Fibroblast of peridontal ligament (primary cell): ENCODE measurements around the gene KRTAP4-2.
A peak's percentile ranks its signal among the peaks of the same experiment; 100 is the strongest.
"Not testable (repeated sequence)": the region's sequence is repeated elsewhere in the genome, so short reads cannot be mapped to it uniquely, and the experiment has no call there.

Experiments used
- DNase-seq: peaks from one replicate; pipeline ENCODE4 v3.0.0-alpha.2; 2010; ENCODE audit errors: extremely low read depth

KRTAP4-2 gene

DNA sequence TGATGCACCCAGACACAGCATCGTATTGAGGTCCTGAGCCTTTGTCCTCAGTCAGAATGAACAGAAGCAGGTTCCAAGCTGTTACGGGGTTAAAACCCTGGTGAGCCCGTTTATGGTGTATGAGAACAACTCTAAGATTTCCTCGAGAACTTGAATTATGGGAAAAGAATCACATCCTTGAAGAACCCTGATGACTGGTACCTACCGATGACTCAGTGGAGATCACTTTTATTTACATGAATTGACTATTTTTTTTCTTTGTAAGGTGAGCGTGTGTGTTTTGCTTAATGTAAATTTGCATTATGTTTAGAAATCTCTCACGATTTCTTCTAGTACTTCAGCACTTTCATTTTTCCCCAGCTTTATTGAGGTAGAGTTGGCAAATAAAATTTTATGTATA, 14.2 kb downstream of the KRTAP4-2 start:
- DNase-seq = no peak

DNA sequence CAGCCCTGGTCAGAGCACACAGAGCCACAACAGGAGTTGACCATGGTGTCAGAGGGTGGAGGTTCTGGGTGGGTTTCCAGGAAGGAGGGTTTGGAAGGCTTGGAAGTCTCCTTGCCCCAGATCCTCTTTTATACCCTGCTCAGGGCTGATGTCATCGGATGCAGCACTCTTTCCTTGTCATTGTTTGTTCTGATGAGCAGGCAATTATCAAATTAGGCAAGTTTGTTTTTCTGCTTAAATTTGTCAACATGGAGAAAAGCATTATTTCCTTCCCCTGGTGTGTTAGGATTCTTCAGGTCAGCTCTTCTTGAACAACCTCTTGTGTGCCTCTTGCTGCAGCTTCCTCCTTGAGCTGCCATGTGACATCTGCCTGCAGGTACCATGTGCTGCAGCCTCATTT, 17.4 kb downstream of the KRTAP4-2 start, which contains the start of gene KRTAP4-4:
Gene KRTAP4-4 (minus strand): TSS at position 101 of the 400 bp plus-strand sequence. CDS start 57 bp downstream, at position 44.
- no peak for DNase-seq

DNA sequence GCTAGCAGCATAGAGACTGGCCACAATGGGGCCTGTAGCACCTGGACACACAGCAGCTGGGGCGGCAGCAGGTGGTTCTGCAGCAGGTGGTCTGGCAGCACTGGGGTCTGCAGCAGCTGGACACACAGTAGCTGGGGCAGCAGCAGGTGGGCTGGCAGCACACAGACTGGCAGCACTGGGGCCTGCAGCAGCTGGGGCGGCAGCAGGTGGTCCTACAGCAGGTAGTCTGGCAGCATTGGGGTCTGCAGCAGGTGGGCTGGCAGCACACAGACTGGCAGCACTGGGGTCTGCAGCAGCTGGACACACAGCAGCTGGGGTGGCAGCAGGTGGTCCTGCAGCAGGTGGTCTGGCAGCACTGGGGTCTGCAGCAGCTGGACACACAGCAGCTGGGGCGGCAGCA, 17.8 kb downstream of the KRTAP4-2 start:
- DNase-seq = not testable (repeated sequence)

DNA sequence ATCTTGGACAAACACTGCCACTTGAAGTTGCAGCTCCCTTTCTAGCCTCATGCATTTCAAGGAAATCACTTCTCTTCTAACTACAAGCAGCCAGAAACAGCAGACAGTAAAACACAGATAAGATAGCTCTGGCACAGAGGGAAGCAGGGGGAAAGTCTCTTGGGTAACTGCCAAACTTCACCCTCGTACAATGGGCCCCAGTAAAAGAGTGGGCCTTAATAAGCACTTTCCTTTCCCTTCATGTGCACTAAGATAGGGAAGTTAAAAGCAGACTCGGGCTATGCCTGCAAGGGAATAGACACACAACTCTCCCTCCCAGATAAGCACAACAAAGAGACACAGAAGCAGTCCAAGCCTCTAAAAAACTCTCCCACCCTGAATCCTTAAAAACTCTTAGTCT, 24.2 kb downstream of the KRTAP4-2 start:
- DNase-seq = no peak

DNA sequence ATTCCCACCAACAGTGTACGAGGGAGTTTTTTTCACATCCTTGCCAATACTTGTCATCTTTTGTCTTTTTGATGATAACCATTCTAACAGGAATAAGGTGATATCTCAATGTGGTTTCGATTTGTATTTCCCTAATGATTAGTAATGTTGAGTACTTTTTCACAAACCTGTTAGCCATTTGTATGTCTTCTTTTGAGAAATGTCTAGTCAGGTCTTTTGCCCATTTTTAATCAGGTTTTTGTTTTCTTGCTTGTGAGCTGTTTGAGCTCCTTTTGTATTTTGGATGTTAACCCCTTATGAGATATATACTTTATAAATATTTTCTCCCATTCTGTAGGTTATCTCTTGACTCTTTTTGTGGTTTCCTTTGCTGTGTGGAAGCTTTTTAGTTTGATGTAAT, 26.5 kb downstream of the KRTAP4-2 start:
- no peak for DNase-seq

DNA sequence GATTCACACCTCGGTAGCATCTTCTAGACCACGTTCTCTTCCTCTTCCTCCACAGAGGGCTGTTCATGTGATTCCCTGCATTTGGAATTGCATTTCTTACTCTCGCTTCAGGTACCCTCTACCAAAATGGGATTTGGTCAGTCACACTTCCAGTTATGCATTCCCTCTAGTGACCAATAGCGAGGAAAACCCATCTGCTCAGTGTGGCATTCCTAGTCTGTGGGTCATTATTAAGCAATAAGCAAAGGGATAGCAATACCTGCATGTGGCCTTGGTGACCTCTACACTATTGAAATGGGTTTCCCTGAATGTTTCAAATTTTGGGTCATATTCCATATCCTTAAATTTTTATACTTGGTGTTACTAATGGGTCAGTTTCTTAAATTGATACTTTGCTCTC, 28.0 kb downstream of the KRTAP4-2 start:
- no peak for DNase-seq

DNA sequence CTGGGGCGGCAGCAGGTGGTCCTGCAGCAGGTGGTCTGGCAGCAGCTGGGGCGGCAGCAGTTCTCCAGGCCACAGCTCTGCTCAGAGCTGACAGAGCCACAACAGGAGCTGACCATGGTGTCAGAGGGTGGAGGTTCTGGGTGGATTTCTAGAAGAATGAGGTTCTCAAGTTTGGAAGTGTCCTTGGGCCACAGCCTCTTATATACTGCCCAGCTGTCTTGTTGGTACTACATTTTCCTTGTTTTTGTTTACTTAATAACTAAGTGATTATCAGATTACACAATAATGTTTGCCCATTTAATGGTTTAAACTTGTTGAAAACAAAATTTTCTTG, 28.4 kb downstream of the KRTAP4-2 start, which contains the start of gene KRTAP4-5:
Gene KRTAP4-5 (minus strand): TSS at position 174 of the 334 bp plus-strand sequence. CDS start 58 bp downstream, at position 116.
- DNase-seq = no peak

DNA sequence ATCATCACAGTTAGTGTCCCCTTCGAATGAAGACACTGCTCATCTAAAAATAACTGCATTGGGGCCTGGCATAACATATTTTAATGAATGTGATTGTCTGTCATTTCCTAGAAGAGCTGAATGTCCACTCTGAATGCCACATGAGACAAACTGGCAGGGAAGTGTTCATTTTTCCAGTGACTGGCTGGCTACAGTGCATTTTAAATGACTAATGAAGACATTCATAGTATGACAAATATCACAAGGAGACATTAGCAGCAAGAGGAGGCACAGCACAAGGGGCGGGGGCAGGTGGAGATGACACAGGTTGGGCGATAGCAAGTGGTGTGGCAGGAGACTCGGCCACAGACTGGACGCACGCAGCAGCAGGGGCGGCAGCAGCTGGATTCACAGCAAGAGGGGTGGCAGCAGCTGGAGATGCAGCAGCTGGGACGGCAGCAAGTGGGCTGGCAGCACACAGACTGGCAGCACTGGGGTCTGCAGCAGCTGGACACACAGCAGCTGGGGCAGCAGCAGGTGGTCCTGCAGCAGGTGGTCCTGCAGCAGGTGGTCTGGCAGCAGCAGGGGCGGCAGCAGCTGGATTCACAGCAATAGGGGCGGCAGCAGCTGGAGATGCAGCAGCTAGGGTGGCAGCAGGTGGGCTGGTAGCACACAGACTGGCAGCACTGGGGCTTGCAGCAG, 28.9 kb downstream of the KRTAP4-2 start:
- DNase-seq = not testable (repeated sequence)

DNA sequence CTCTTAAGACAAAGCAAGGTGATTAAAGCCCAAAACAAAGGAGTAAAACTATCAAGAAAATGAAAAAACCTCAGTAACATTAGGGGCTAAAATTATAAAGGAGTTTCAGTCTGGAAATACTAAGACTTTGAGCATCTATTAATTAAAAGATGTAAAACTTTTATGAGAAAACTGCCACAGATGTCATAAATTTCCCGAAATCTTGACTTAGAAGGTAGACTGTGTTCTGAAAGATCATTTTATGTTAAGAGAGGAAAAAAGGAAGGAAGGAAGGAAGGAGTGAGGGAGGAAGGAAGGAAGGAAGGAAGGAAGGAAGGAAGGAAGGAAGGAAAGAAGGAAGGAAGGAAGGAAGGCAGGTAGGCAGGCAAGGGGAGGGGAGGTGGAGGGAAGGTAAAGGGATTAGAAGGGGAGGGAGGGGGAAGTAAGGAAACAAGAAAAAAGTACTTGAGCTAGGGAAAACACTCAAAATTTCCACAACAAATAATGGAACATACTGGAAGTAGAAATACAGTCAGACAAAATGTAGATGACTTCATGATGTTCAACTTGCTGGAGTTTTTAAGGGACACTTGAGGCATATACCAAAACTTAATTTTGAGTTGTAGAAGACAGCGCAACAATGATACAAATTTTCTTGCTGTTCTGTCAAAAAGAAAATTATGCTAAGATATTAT, 30.4 kb downstream of the KRTAP4-2 start:
- no peak for DNase-seq

DNA sequence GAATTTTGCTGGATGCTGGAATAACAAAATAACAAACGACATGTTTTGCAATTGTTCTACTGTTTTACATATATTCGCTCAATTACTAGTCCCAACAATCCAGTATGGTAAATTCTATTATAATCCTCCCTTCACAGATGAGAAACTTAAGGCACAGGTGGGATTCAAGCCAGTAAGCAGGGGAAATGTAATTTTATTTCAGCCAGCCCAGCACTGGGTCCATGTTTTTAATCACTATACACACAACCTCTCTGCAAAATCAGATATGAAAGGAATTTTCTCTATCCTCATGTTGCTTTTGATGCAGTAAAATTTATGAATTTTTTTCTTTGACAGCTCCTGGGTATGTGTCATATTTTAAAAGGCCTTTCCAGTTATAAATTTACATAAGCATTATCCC, 32.8 kb downstream of the KRTAP4-2 start:
- no peak for DNase-seq

DNA sequence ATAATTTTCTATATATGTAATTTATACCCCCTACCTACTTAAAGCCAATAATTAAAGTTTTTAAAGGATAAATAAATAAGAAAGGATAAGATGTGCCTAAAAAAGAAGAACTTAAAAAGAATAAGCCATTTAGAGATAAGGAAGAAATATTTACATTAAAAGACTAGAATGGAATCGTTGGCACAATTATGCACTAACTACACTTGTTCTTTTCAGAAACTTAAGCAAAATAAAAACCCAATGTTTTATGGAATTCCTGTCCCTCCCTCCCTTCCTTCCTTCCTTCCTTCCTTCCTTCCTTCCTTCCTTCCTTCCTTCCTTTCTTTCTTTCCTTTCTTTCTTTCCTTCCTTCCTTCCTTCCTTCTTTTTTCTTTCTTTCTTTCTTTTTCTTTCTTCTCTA, 33.2 kb downstream of the KRTAP4-2 start:
- DNase-seq = no peak

DNA sequence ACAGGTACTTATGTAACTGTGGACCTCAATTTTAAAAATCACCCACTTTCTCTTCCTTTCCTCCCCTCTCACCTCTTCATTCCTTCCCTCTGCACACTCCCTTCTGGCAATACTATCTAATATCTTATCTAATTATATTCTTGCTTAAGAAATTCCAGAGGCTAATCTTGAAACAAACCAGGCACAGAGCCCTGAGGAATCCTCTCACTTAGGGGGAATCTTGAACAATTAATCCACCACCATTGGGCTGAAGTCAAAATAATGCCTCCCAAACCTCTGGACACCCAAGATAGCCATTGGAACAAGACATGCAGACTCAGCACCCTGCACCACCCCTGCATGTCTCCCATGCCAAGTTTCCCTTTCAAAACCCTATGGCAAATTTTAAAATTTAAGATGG, 36.7 kb downstream of the KRTAP4-2 start:
- DNase-seq = no peak

DNA sequence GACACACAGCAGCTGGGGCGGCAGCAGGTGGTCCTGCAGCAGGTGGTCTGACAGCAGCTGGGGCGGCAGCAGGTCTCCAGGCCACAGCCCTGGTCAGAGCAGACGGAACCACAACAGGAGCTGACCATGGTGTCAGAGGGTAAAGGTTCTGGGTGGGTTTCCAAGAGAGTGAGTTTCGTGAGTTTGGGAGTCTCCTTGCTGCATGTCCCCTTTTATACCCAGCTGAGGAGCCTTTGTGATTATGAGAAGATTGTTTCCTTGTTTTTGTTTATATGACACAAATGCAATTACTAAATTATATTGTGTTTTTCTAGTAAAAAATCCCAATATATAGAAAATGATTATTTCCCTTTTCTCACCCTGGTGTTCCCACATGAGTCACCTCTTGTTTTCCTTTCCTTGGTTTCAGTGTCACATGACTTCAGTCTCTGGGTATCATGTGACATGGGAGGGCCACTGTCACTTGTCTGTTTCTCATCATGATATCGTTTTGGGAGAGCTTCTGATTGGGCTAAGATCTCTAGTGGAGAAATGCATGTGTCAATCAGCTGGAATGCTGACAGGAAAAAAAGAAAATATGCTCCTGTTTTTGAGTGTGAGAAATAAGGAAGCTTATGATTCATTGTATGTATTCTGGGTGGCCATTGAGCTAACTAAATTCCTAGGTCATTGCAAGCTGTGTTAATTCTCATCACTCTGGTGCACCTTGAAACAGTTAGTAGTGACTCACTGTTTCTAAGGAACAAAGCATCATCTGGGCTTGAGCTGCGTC, 37.5 kb downstream of the KRTAP4-2 start, which contains the start of gene KRTAP4-6:
Gene KRTAP4-6 (minus strand): TSS at position 185 of the 772 bp plus-strand sequence. CDS start 57 bp downstream, at position 128.
- peak; percentile 76 for DNase-seq

DNA sequence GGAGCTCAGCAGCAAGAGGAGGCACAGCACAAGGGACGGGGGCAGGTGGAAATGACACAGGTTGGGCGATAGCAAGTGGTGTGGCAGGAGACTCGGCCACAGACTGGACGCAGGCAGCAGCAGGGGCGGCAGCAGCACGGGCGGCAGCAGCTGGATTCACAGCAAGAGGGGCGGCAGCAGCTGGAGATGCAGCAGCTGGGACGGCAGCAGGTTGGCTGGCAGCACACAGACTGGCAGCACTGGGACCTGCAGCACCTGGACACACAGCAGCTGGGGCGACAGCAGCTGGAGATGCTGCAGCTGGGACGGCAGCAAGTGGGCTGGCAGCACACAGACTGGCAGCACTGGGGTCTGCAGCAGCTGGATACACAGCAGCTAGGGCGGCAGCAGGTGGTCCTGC, 38.2 kb downstream of the KRTAP4-2 start:
- DNase-seq = not testable (repeated sequence)

DNA sequence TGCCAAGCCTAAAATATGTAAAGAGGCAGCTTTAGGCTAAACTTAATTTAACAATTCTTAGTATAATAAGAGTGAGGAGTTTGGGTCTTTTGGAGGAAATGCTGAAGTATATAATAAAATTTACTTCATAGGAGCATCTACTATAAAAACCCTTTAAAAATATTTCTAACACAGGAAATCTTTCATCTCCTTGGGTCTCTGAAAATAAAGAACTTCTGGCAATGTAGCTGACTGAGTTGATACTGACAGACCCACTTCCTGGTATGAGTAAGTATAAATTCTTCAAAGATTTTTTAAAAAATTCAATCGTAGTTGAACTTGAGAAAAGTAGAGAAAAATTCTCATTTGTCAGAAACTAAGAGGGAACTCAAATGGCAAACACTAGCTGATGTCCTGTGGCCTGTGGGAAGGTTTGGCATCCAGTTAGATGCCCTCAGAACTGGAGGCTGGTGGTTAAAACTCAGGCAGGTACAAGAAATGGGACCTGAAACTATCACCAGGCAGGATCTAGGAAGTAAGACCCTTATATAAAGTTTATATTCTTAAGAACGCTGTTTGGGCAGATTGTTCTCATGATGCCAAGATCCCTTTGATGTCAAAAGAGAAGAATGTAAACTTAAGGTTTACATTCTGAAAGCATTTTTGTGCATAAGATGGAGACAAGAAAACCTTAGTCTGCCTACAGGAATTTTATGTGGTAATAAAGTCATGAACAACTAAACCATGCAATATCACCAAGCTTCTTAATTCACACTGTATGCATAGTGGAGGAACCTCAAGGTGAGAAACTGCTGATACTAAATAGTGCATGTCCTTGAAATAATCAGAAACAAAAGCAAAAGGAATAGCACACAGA, 43.9 kb downstream of the KRTAP4-2 start:
- no peak for DNase-seq

DNA sequence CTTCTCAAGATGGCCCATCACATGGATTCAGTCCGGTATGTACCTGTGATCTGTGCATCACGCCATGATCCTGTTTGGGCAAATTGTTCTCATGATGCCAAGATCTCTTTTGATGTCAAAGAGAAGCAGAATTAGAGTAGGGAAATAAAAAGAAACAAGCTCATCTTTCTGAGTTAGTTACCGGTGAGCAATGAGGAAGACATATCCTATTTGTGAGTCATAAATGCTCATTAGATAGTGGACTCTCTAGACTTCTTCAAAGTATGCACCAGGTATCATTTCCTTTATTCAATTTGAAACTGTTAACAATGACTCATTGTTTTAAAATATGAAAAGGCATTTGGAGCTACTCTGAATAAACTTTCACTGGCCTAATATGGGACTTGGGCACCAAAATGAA, 46.0 kb downstream of the KRTAP4-2 start:
- DNase-seq = no peak
